ENCODE results near the gene E2F1.

E2F1 gene

GRCh38 chr20:33693289-33693688 is 7.1 kb upstream of the E2F1 start:
- H3K9ac ChIP-seq (ENCODE audit: low read length), result no peak overlapping the region

GRCh38 chr20:33689973-33690372 is 3.8 kb upstream of the E2F1 start:
- Histone ChIP-seq H3K4me2 (ENCODE audit: low read depth, low read length) (no peak overlapping the region), H2AFZ (ENCODE audit: low read length) (no peak overlapping the region), H3K36me3 (replicated peaks; ENCODE audit: insufficient read depth, low read length) (no peaks in the 10 kb centered on the region), H3K79me2 (ENCODE audit: low read length) (peaks cover 7% of the 10 kb centered on the region), H3K27me3 (replicated peaks; ENCODE audit: insufficient read depth, low read length) (no peaks in the 10 kb centered on the region), H3K27ac (ENCODE audit: low read length) (no peak overlapping the region), H3F3A (ENCODE audit: insufficient read depth, low read length) (peaks cover 7% of the 10 kb centered on the region), H3K4me1 (ENCODE audit: low read length) (peaks cover 7% of the 10 kb centered on the region), H3K9me2 (replicated peaks; ENCODE audit: insufficient read depth, low read length) (no peaks in the 10 kb centered on the region), H3K9ac (ENCODE audit: low read length) (no peak overlapping the region), H4K20me1 (ENCODE audit: insufficient read depth, low read length) (no peaks in the 10 kb centered on the region), H3K9me3 (replicated peaks; ENCODE audit: insufficient read depth, low read length) (no peaks in the 10 kb centered on the region), H3K4me3 (ENCODE audit: low read length) (no peak overlapping the region)
- no peak for DNase-seq
- no peak for TF ChIP-seq CTCF (IDR thresholded peaks at IDR 0.05; ENCODE audit: low read length)
- no peak for TF ChIP-seq EZH2phosphoT487 (IDR thresholded peaks at IDR 0.05; ENCODE audit: low read length)
- TF ChIP-seq EZH2 (optimal IDR thresholded peaks at IDR 0.05; ENCODE audit: low read depth, low read length), result no peak

More at GRCh38 chr20:33693289-33693688, 7.1 kb upstream of the E2F1 start:
- Histone ChIP-seq H3F3A (ENCODE audit: insufficient read depth, low read length) (no peaks in the 10 kb centered on the region), H2AFZ (ENCODE audit: low read length) (no peak overlapping the region), H3K27me3 (replicated peaks; ENCODE audit: insufficient read depth, low read length) (no peaks in the 10 kb centered on the region), H3K27ac (ENCODE audit: low read length) (no peak overlapping the region), H3K9me2 (replicated peaks; ENCODE audit: insufficient read depth, low read length) (no peaks in the 10 kb centered on the region), H3K4me2 (ENCODE audit: low read depth, low read length) (no peak overlapping the region), H3K4me1 (ENCODE audit: low read length) (no peaks in the 10 kb centered on the region), H3K4me3 (ENCODE audit: low read length) (no peak overlapping the region), H4K20me1 (ENCODE audit: insufficient read depth, low read length) (no peaks in the 10 kb centered on the region), H3K79me2 (ENCODE audit: low read length) (no peaks in the 10 kb centered on the region), H3K9me3 (replicated peaks; ENCODE audit: insufficient read depth, low read length) (no peaks in the 10 kb centered on the region), H3K36me3 (replicated peaks; ENCODE audit: insufficient read depth, low read length) (no peaks in the 10 kb centered on the region)
- no peak for DNase-seq
- TF ChIP-seq CTCF (IDR thresholded peaks at IDR 0.05; ENCODE audit: low read length), result no peak
- TF ChIP-seq EZH2 (optimal IDR thresholded peaks at IDR 0.05; ENCODE audit: low read depth, low read length), result no peak
- no peak for TF ChIP-seq EZH2phosphoT487 (IDR thresholded peaks at IDR 0.05; ENCODE audit: low read length)

- H2AFZ ChIP-seq (ENCODE audit: low read length), result no peak overlapping the region
- no peak overlapping the region for H3K4me3 ChIP-seq (ENCODE audit: low read length)
- H3K4me1 ChIP-seq (ENCODE audit: low read length), result peaks cover 12% of the 10 kb centered on the region
- no peak overlapping the region for H3K27ac ChIP-seq (ENCODE audit: low read length)
- H3K79me2 ChIP-seq (ENCODE audit: low read length), result peaks cover 11% of the 10 kb centered on the region
- no peaks in the 10 kb centered on the region for H3K36me3 ChIP-seq (replicated peaks; ENCODE audit: insufficient read depth, low read length)
- H4K20me1 ChIP-seq (ENCODE audit: insufficient read depth, low read length), result no peaks in the 10 kb centered on the region
- H3K4me2 ChIP-seq (ENCODE audit: low read depth, low read length), result no peak overlapping the region
- peaks cover 10% of the 10 kb centered on the region for H3F3A ChIP-seq (ENCODE audit: insufficient read depth, low read length)
- H3K9ac ChIP-seq (ENCODE audit: low read length), result no peak overlapping the region
- TF ChIP-seq EZH2phosphoT487 (IDR thresholded peaks at IDR 0.05; ENCODE audit: low read length) (no peak), CTCF (IDR thresholded peaks at IDR 0.05; ENCODE audit: low read length) (no peak), EZH2 (optimal IDR thresholded peaks at IDR 0.05; ENCODE audit: low read depth, low read length) (no peak)
- H3K27me3 ChIP-seq (replicated peaks; ENCODE audit: insufficient read depth, low read length), result no peaks in the 10 kb centered on the region
- H3K9me2 ChIP-seq (replicated peaks; ENCODE audit: insufficient read depth, low read length), result no peaks in the 10 kb centered on the region
- H3K9me3 ChIP-seq (replicated peaks; ENCODE audit: insufficient read depth, low read length), result no peaks in the 10 kb centered on the region
- DNase-seq, result no peak
Observed at GRCh38 chr20:33689493-33689892, 3.3 kb upstream of the E2F1 start.
